ENCODE results near the gene UFC1. TPM values are rescaled to one million over a fixed set of nuclear protein-coding genes. Genes with fewer than 3 reads are reported as not detected.

The UFC1 gene
- total and polyA plus RNA-seq, 2 of the 13 experiments (the other 11 are each of a cell fraction or from before 2014, with no cell fraction given): 72.8 to 85.2 TPM

DNA sequence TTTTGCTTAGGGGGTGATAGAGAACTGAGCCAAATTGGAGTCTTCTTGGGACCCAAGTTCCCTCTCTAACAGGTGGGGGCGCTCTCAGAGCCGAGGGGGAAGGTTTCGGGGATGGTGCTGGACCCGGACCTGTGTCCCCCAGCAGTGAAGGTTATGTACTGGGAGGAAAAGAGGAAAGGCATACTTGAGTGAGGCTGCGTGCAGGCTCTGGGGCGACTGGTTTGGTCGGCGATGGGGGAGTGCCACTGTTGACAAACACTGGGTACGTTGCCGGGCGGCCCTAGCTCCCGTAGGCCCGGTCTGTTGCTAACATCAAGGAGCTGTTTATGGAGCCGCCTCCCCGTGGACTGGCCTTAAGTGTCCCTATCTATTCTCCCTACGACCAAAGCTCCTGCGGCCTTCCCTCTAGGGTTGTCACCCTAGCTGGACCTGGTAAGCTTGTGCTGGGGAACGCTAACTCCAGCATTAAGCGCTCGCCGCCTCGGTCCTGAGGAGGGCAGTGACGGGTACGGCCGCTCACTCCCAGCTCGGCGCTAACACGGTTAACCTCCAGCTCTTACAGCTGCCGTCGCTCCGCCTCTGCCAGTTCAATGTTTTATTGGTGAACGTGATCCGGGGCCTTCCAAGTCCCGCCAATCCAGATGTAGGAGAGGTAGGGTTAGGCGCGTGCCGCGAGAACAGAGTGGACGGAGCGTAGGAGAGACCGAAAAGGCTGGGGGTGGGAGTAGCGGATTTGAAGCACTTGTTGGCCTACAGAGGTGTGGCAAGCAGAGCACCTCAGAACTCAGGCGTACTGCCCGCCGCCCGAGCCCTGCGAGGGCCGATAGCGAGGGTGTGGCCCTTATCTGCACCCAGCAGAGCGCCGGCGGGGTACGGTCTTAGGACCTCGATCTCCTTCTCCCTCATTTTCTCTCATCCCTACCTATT lies 12.2 kb downstream of the UFC1 start, which contains the start of gene PPOX (continued):
- TF ChIP-seq ZNF75D (CRISPR knock-in tag; IDR thresholded peaks at IDR 0.05; ENCODE audit: borderline replicate concordance) (no peak), ZNF205 (CRISPR knock-in tag; IDR thresholded peaks at IDR 0.05) (no peak), ETV6 (CRISPR knock-in tag; conservative IDR thresholded peaks at IDR 0.05) (no peak), SP4 (CRISPR knock-in tag; IDR thresholded peaks at IDR 0.05) (peak; percentile 84), NCOA2 (CRISPR knock-in tag; IDR thresholded peaks at IDR 0.05) (no peak), ZNF564 (CRISPR knock-in tag; IDR thresholded peaks at IDR 0.05) (peak; percentile 61; the same call in 1 of the 2 replicates), ISL2 (CRISPR knock-in tag; IDR thresholded peaks at IDR 0.05) (peak; percentile 39; the same call in 1 of the 2 replicates), ZNF678 (CRISPR knock-in tag; IDR thresholded peaks at IDR 0.05) (no peak), ZNF570 (CRISPR knock-in tag; IDR thresholded peaks at IDR 0.05; ENCODE audit: borderline replicate concordance) (no peak), GFI1 (CRISPR knock-in tag; IDR thresholded peaks at IDR 0.05; ENCODE audit: borderline replicate concordance) (no peak), FOXA3 (CRISPR knock-in tag; IDR thresholded peaks at IDR 0.05) (no peak), MAF1 (CRISPR knock-in tag; IDR thresholded peaks at IDR 0.05; ENCODE audit: borderline replicate concordance) (no peak), ZNF296 (CRISPR knock-in tag; conservative IDR thresholded peaks at IDR 0.05) (no peak), MYC (CRISPR knock-in tag; IDR thresholded peaks at IDR 0.05; ENCODE audit: borderline replicate concordance) (no peak), HCFC1 (IDR thresholded peaks at IDR 0.05; ENCODE audit: low read depth, low read length) (no peak), RCOR2 (CRISPR knock-in tag; IDR thresholded peaks at IDR 0.05) (no peak)
- TF ChIP-seq, protein P1, sequence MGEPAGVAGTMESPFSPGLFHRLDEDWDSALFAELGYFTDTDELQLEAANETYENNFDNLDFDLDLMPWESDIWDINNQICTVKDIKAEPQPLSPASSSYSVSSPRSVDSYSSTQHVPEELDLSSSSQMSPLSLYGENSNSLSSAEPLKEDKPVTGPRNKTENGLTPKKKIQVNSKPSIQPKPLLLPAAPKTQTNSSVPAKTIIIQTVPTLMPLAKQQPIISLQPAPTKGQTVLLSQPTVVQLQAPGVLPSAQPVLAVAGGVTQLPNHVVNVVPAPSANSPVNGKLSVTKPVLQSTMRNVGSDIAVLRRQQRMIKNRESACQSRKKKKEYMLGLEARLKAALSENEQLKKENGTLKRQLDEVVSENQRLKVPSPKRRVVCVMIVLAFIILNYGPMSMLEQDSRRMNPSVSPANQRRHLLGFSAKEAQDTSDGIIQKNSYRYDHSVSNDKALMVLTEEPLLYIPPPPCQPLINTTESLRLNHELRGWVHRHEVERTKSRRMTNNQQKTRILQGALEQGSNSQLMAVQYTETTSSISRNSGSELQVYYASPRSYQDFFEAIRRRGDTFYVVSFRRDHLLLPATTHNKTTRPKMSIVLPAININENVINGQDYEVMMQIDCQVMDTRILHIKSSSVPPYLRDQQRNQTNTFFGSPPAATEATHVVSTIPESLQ (CRISPR knock-in tag; conservative IDR thresholded peaks at IDR 0.05): no peak
- TF ChIP-seq, protein P2, sequence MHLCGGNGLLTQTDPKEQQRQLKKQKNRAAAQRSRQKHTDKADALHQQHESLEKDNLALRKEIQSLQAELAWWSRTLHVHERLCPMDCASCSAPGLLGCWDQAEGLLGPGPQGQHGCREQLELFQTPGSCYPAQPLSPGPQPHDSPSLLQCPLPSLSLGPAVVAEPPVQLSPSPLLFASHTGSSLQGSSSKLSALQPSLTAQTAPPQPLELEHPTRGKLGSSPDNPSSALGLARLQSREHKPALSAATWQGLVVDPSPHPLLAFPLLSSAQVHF (CRISPR knock-in tag; IDR thresholded peaks at IDR 0.05): no peak
- TF ChIP-seq, protein P3, sequence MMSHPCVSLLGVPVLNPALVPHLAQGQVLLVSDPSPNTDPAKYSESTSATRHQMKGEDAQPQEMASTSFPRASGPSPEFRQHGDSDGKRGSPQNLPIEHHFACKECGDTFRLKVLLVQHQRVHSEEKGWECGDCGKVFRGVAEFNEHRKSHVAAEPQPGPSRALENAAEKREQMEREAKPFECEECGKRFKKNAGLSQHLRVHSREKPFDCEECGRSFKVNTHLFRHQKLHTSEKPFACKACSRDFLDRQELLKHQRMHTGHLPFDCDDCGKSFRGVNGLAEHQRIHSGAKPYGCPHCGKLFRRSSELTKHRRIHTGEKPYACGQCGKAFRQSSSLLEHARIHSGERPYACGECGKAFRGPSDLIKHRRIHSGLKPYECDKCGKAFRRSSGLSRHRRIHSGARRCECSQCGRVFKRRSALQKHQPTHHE (CRISPR knock-in tag; IDR thresholded peaks at IDR 0.05; ENCODE audit: borderline replicate concordance): peak; percentile 29; the same call in 1 of the 2 replicates
- TF ChIP-seq, protein P4, sequence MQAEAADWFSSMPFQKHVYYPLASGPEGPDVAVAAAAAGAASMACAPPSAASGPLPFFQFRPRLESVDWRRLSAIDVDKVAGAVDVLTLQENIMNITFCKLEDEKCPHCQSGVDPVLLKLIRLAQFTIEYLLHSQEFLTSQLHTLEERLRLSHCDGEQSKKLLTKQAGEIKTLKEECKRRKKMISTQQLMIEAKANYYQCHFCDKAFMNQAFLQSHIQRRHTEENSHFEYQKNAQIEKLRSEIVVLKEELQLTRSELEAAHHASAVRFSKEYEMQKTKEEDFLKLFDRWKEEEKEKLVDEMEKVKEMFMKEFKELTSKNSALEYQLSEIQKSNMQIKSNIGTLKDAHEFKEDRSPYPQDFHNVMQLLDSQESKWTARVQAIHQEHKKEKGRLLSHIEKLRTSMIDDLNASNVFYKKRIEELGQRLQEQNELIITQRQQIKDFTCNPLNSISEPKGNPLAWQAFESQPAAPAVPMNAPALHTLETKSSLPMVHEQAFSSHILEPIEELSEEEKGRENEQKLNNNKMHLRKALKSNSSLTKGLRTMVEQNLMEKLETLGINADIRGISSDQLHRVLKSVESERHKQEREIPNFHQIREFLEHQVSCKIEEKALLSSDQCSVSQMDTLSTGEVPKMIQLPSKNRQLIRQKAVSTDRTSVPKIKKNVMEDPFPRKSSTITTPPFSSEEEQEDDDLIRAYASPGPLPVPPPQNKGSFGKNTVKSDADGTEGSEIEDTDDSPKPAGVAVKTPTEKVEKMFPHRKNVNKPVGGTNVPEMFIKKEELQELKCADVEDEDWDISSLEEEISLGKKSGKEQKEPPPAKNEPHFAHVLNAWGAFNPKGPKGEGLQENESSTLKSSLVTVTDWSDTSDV (CRISPR knock-in tag; IDR thresholded peaks at IDR 0.05): 0 out of 2 replicates have a peak, but pooled peaks have one; percentile 10
- TF ChIP-seq, protein P5, sequence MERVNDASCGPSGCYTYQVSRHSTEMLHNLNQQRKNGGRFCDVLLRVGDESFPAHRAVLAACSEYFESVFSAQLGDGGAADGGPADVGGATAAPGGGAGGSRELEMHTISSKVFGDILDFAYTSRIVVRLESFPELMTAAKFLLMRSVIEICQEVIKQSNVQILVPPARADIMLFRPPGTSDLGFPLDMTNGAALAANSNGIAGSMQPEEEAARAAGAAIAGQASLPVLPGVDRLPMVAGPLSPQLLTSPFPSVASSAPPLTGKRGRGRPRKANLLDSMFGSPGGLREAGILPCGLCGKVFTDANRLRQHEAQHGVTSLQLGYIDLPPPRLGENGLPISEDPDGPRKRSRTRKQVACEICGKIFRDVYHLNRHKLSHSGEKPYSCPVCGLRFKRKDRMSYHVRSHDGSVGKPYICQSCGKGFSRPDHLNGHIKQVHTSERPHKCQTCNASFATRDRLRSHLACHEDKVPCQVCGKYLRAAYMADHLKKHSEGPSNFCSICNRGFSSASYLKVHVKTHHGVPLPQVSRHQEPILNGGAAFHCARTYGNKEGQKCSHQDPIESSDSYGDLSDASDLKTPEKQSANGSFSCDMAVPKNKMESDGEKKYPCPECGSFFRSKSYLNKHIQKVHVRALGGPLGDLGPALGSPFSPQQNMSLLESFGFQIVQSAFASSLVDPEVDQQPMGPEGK (CRISPR knock-in tag; IDR thresholded peaks at IDR 0.05): 0 out of 2 replicates have a peak, but pooled peaks have one; percentile 8

All from HepG2 (cell line).